ENCODE data around the gene MUC5AC.

- no peak for TF ChIP-seq CTCF (optimal IDR thresholded peaks at IDR 0.05 in 1 of 3, IDR thresholded peaks at IDR 0.05 in 1 of 3, conservative IDR thresholded peaks at IDR 0.05 in 1 of 3; ENCODE audit: extremely low read depth in 1 of 3, insufficient read depth in 2 of 3, low read length in 3 of 3)
- TF ChIP-seq EZH2 (IDR thresholded peaks at IDR 0.05; ENCODE audit: low read length): no peak
Measured at GRCh38 chr11:1180947-1181391, 23.2 kb downstream of the MUC5AC start.
